HG02981 (cell line): ENCODE data around the gene PAXX.

Experiments used
- ATAC-seq: cut with Tn5 transposase; IDR thresholded peaks from one replicate; pipeline ENCODE4 v1.9.1; 2021; ENCODE audit warnings: mild to moderate bottlenecking, moderate library complexity; ENCODE audit not compliant: unreplicated experiment

PAXX gene

DNA sequence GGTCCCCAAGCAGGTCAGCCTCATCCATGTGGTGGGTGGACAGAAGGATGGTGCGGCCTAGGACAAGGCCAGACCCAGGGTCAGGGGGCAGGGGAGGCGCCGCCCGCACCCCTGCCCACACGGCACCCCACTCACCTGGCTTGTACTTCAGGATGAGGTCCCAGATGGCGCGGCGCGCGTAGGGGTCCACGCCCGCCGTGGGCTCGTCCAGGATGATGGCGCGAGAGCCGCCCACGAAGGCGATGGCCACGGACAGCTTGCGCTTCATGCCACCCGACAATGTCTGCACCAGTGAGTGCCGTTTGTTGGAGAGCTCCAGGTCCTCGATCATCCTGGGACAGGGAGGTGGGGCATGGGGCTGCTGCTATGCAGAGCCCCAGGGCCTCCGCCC is 23.3 kb downstream of the PAXX start:
- ATAC-seq = no peak

DNA sequence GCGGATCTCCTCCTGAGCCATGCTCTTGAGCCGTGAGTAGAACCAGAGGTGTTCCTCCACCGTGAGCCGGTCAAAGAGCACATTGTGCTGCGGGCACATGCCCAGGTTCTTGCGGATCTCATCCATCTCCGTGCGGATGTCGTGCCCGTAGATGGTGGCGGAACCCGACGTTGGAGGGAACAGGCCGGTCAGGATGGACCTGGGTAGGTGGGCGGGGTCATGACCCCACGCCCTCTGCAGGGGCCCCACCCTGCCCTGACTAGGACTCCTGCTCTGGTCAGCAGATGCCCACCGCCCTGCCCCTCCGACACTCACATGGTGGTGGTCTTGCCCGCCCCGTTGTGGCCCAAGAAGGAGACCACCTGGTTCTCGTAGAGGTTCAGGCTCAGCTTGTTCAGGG is 23.8 kb downstream of the PAXX start:
- ATAC-seq = no peak

DNA sequence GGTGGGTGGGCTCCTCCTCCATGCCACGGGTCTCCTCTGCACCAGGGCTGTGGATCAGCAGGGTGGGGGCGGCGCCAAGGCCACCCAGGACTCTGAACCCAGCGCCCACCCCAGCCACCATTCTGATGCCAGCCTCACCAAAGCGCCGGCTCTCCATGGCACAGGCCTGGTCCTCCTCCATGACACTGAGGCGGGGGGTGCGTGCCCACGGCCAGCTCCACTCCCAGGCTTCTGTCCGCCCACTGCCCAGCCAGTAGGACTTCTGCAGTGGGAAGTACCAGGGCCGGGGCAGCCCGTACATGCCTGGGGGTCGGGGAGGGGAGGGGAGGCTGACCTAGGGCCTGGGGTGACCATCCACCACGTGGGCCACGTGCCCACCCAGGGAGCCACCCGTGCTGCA is 24.2 kb downstream of the PAXX start:
- no peak for ATAC-seq

DNA sequence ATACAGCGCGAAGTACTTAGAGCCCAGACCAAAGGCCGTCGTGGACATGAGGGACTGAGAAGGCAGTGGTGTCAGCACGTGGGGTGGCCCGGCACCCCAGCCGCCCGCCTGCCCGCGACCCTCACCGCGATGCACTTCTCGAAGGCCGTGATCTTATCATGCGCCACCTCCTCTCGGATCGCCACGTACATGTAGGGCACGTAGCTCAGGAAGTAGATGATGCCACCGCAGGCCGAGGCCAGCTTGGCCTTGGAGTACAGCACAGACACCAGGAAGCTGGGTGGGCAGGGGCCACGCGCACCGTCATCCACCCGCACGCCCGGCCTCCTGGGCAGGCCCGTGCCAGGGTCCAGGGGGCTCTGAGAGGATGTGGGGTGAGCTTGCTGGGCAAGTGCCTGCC is 24.8 kb downstream of the PAXX start:
- no peak for ATAC-seq

DNA sequence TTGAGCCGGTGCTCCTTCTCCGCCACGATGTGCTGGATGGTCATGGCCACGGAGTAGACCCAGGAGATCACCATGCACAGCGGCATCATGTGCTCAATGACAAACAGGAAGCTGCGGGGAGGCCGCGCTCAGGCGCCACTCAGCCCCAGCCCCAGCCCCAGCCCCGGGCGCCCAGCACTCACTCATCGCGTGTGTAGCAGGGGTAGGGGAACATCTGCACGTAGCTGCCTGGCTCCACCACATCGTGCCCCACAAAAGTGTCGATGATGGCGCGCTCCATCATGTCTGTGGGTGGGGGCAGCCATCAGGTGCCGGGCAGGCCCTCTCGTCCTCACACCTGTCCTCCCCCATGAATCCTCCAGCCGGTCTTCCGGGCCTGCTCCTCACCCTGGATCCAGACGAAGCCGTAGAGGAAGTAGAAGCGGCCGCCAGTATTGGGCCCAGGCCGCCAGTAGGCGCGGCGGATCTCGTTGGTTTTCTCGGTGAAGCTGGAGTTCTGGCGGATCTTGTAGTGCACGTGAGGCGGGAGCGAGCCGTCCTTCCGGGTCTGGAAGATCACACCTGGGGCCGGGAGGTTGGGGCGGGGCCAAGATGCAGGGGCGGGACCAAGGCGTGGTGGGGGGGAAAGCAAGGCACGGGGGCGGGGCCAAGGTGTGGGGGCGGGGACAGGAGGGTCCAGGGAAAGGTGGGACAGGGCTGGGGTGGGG is 25.7 kb downstream of the PAXX start:
- ATAC-seq = no peak

DNA sequence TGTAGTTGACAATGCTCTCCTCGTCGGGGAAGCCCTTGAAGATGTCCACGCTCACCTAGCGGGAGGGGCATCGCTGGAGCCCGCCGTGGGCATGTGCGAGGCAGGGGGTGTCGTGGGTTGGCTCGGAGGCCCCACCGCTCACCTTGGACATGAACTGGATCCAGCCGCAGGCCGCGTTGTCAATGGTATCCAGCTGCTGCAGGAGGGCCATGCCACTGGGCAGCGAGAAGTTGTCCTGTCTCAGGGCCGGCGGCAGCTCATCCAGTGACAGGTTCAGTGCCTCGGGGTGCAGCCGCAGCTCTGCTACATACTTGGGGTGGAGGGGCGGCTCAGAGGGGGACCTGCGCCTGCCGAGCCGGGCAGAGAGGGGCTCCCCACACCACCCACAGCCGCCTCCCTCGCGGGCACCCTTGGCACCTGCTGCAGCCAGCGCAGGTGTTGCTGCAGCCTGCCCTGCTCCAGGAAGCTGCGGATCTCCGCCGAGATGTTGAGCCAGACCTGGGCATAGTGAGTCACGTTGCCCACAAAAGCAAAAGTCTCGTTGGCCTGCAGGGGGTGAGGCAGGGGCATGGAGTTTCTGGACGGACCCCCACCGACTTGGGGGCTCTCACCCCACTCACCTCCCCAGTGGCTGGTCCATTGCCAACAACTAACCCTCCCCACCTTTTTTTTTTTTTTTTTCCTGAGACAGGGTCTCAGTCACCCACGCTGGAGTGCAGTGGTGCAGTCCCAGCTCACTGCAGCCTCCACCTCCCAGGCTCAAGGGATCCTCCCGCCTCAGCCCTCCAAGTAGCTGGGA is 26.7 kb downstream of the PAXX start:
- ATAC-seq = no peak

DNA sequence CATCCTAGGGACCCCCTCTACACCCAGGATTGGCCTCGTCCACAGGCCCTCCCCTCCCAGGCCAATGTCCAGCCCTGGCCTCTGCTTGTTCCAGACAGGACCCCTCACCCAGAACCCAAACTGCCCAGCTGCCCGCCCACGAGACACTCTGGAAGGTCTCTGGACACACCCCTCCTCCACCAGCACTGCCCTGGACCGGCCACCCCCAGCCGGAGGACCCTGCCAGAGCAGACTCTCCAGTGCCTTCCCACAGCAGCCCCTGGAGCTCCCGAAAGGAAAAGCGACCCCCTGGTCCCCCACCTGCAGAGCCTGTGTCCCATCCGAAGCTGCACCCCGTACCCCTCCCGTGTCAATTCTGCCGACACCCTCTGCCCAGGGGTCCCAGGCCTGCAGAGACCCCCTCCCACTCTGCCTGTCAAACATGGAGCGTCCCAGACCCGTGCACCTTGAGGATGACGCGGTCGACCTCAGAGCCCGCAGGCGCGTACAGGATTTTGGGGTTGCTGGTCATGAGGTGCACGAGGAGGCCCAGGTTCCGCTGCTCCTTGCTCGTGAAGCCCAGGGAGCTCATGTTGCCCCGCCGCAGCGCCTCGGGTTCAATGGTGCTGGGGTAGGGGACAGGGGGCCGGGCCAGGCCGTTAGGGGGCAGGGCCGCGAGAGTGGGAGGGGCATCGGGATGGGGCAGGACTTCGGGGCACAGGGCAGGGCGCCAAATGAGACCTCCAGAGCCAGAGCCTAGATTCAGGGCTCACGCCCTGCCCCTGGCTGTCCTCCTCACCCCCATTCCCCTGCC is 27.9 kb downstream of the PAXX start:
- ATAC-seq = no peak

DNA sequence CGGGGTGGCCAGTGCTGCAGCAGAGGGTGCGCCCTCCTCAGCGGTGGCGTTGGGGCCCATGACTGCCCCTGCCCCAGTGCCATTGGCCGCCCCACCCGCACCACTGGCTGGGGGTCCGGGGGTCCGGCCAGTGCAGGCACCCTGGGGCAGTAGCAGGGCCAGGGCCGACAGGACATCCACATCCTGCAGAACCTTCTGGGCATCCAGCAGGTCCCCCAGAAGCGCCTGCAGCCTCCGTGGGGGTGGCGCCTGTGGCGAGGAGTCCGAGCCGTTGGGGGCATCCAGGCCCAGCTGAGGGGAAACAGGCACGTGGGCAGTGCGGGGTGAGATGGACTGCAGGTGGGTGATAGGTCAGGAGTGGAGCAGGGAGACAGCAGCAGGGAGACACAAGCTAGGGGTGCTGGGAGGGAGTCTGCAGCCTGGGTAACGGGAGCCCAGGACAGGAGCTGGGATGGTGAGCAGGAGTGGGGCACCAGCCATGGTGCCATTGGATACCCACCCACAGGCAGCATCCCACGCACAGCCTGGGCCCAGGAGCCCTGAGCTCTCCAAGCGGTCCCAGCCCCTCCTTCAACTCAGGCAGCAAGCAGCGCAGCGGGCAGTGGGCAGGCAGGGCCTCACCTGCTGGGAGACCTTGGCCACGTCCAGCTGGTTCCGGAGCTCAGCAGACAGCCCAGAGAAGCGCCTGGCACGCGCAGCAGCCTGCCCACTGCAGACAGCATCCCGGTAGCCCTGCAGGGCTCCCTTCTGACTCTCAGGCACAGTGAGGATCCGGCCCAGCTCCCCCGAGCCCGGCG is 28.7 kb downstream of the PAXX start:
- ATAC-seq = no peak

DNA sequence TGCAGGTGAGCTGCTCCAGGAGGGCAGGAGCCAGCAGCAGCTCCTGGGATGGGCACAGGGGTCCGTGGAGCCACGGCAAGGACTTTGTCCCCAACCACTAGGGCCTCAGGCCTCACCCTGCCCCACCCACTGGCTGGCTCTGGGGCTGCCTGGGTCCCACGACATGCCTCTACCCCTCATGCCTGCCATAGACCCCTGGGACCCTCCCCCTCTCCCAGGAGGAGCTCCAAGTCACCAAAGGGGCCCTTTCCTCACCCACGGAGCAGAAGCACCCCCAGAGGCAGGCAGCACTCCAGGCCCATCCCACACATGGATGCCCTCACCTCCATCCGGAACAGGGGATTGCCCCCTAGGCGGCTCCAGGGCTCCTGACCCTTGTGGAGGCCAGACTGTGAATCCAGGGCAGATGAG is 29.4 kb downstream of the PAXX start:
- ATAC-seq = no peak

DNA sequence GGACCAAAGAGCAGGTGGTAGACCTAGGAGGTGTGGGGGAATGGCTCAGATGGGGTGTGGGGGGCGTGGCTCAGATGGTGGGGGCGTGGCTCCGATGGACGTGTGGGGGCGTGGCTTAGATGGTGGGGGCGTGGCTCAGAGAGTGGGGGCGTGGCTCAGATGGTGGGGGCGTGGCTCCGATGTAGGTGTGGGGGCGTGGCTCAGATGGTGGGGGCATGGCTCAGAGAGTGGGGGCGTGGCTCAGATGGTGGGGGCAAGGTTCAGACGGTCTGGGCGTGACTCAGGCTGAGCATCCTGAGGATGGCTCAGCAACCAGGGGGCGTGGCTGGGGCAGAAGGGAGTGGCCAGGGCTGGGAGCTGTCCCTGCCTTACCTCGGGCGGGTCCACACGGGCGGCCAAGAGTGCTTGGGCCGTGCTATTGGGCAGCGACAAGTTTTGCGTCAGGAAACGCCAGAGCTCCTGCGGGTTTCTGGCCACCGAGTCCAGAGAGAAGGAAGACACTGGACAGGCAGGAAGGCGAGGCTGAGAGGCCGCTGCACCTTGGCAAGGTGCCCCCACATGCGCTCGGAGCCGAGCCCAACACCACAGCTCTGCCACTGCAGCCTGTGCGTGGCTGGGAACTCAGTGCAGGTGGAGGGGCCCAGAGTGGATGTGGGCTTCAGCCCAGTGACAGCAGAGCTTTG is 29.9 kb downstream of the PAXX start:
- no peak for ATAC-seq

DNA sequence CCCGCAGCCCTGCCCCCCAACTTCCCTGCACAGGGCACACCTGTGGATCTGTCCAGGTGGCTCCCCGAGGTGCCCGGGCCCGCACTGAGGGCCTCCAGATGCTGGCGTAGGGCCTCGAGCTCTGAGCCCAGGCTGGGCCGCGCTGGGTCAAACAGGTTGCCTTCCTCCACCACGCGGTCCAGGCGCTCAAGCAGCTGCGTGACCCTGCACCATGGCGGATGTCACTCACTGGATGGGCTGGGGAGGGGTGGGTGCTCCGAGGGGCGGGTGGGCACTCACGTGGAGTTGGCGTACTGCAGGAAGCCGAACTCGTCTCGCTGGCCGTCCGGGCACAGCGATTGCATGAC is 30.4 kb downstream of the PAXX start:
- no peak for ATAC-seq

DNA sequence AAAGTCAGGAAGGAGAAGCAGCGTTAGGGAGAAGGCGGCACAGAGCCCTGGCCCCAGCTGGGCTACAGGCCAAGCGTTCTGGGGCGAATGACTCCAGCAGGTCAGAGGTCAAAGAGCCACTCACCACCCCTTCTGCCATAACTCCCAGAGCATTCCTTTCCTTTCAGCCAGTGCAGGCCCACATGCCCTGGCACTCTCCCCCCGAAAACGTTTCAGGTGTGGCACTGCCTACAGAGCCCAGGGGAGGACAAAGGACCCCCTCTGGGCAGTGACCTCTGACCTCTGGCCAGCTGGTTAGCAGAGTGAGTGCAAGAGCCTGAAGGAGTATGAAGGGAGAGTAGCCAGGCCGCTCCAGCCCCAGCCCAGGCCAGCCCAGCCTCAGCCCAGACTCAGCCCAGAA is 30.9 kb downstream of the PAXX start:
- ATAC-seq = no peak

DNA sequence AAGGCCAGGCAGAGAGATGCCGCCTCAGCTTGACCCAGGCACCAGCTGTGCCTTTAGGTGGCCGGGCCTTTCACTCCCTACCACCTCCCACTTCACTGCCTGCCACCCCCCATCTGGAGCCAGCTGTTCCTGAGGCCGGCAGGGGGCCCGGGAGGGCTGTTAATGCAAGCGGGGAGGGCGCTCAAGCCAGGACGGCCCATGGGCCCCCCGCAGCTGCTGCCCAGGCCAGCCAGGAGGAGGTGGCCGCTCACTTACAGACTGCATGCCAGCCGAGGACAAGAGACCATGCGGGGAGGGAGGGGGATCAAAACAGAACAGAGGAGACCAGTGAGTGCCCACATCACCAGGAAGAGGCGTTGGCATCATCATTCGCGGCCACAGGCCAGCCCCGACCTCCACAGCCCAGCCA is 31.4 kb downstream of the PAXX start:
- ATAC-seq = no peak

DNA sequence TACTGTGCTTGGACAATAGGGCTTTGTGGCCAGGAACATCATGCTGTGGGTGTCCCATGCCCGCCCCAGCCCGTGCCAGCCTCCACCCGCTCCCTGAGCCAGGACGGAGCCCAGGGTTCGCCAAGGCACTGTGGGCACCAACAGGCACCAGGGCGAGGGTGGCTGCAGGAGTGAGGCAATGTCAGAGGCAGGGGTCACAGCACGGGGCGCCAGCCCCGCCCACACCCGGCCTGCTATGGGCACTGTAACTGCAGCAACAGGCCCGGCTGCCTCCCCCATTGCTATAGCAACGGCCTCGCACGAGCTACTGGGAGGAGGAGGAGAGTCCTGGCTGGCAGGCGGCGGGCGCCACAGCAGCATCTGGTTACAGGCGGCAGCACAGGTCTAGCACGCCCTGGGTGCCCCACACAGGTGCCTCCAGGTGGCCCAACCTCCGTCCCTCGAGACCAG is 33.3 kb downstream of the PAXX start:
- ATAC-seq = no peak

DNA sequence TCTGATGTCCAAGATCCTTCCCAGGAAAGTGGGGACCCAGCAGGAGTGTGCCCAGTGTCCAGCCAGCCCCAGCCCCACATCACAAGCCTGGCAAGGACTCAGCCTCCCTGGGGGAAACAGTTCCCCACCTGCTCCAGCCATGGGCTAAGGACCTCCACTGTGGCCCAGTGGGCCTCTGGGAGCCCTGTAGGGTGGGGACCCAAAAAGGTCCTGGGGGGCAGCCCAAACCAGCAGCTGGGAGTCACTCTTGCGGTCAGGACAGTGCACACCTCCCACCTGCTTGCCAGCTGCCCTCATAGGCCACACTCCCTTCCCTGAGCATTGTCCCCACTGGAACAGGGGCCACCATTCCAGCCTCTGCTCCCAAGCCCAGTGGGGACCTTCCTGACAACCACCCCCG is 34.2 kb downstream of the PAXX start:
- ATAC-seq = no peak

DNA sequence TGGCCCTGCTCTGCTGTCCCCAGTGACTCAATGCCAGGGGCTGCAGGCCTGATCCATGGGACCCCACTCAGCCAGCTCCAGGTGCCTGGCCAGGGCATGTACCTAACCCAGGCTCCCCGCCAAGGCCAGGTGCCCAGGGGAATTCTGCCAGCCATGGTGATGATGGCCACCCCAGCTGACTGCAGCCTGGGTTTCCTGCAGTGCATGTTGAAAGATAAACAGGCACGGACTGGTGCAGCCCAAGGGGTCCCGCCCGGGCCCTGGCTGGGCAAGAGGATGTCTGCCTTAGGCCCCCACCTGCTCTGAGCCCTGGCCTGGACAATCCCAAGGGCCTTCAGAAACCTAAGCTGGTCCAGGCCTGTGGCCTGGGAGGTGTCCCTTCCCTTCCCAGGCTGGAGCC is 34.6 kb downstream of the PAXX start:
- no peak for ATAC-seq

DNA sequence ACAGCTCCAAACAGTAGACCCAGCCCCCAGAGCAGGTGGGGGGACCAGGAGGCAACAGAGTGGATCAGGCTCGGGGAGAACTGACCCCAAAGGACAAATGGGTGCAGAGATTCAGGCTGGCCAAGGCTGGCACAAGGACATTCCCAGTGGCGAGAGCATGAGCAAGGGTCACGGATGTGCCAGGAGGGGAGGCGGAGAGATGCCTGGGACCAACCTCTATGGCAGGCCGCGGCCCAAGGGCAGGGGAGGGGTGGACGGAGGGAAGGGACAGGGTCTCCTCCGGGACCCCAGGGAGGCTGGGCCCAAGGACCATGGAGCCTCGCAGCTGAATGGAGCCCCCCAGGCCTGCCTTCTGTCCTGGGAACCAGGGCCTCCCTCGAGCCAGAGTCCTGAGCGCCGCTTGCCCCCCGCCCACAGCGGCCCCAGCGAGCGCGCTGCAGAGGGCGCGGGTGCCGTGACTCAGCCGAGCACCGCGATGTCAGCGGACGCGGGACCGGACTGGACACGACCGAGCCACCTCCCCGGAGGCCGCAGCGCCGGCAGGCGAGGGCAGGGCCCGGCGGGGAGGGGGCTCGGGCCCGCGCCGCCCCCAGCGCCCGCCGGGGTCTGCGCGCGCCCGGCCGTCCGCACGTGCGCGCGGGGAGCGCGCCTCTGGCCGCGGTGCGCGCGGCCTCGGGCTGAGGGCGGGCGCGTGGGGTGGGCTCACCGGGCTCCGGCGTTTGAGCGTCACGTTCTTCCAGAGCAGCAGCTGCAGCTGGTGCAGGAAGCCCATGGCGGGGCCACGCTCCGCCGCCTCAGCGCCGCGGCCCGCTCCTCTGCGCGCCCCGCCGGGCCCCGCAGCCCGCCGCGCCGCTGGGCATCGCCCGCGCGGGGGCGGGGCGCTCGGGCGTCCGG is 35.4 kb downstream of the PAXX start, which contains the start of gene ABCA2:
TSS of gene ABCA2 (minus strand) at position 869 of the 894 bp plus-strand sequence. CDS start at position 772, 97 bp downstream.
- ATAC-seq = no peak

DNA sequence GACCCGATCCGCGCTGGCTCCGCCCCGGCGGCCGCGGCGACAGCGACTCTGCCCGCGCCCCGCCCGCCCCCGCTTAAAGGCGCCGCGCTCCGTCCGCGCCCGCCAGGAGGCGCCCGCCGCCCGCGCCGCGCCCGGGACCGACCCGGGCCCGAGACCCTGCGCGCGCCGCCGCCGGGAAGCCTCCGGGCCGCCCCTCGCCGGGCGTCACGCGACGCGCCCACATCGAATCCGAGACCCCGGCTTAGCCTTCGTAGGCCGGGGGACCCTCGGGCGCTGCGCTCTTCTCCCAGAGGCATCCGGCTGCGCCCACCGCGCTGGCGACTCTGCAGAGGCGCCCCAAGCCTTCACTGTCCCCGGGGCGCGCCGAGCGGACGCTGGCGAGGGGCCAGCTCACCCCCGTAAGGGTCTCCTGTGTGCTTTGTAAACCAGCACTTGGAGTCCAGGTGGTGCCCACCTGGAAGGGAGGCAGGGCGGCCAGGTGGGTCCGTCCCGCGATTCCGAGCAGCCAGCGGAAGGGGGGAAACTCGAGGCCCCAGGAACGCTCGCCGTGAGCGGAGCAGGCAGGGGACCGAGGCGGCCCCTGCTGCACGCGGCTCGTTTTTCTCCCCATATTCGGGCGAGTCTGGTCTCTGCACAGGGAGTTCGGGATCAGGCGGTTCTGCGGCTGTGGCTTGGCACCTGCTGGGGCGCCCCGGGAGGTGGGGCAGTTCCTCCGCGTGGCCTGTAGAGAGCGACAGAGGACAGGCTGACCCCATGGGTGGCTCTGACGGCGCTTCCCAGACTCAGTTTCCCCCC is 36.2 kb downstream of the PAXX start:
- ATAC-seq = no peak
